Activated T-cell treated with anti-CD3 and anti-CD28 coated beads, Interleukin-2, amount 50 U/mL, for 24 hours (primary cell): Measurements from ENCODE around the gene ZFHX3.

Experiments used
- DNase-seq: peaks from one replicate; pipeline ENCODE4 v3.0.0-alpha.2; 2020
- H3K27ac Mint-ChIP-seq: 2 replicates; pipeline ENCODE4 v1.8.0; 2020; ENCODE audit warnings: mild to moderate bottlenecking, mixed read lengths
- H3K27me3 Mint-ChIP-seq: 2 replicates; pipeline ENCODE4 v1.8.0; 2020; ENCODE audit warnings: mixed read lengths
- H3K36me3 Mint-ChIP-seq: 2 replicates; pipeline ENCODE4 v1.8.0; 2020; ENCODE audit warnings: low read depth, mixed read lengths
- H3K4me1 Mint-ChIP-seq: 2 replicates; pipeline ENCODE4 v1.8.0; 2020; ENCODE audit warnings: low read depth, mixed read lengths
- H3K4me3 Mint-ChIP-seq: 2 replicates; pipeline ENCODE4 v1.8.0; 2020; ENCODE audit warnings: mild to moderate bottlenecking, moderate library complexity, mixed read lengths
- H3K9me3 Mint-ChIP-seq: 2 replicates; pipeline ENCODE4 v1.8.0; 2020; ENCODE audit warnings: mixed read lengths

ZFHX3 gene

DNA sequence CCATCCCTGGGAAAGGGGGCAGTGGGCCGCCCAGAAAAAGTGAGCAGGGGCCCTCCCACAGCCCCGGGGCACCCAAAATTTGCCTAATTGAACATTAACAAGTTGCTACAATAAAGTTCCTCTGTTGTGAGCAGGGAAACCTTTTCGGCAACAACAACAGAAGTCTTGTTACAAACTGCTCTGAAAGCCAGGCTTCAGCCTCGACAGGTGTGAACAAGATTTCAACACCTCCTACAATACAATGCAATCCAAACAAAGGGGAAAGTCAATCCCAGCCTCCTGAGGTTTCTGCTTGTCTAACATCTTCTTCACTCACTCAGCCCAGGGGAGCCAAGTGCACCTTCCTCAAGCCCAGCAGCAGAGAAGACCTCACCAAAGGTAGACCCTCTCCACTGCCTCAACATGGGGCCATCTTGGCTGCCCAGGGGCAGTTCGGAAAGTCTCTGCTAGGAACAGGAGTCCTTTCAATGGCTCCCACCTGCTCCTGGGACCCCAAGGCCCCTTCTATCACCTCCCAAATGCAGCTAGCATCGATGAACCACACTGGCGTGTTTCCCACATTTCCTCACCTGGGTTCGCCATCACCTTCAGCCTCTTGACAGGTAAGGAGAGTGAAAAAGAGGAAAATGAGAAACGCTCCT, 19.1 kb downstream of the ZFHX3 start:
- Mint-ChIP-seq H3K36me3 (no peaks in the 10 kb centered on the region), H3K27me3 (peaks cover 17% of the 10 kb centered on the region)

GRCh38 chr16:73028263-73028662, 19.7 kb downstream of the ZFHX3 start:
- DNase-seq, result no peak
- H3K27ac Mint-ChIP-seq, result no peak overlapping the region
- no peaks in the 10 kb centered on the region for H3K36me3 Mint-ChIP-seq
- no peaks in the 10 kb centered on the region for H3K9me3 Mint-ChIP-seq
- H3K27me3 Mint-ChIP-seq, result peaks cover 13% of the 10 kb centered on the region
- H3K4me1 Mint-ChIP-seq, result no peaks in the 10 kb centered on the region
- no peak overlapping the region for H3K4me3 Mint-ChIP-seq

More for the DNA sequence above, 19.1 kb downstream of the ZFHX3 start:
- Mint-ChIP-seq H3K9me3 (no peaks in the 10 kb centered on the region), H3K27ac (no peak overlapping the region), H3K4me1 (no peaks in the 10 kb centered on the region), H3K4me3 (no peak overlapping the region)
- no peak for DNase-seq

- Mint-ChIP-seq H3K4me1 (no peaks in the 10 kb centered on the region), H3K36me3 (no peaks in the 10 kb centered on the region), H3K27me3 (peaks cover 10% of the 10 kb centered on the region), H3K4me3 (no peak overlapping the region), H3K27ac (no peak overlapping the region), H3K9me3 (no peaks in the 10 kb centered on the region)
- DNase-seq, result no peak
Observed at GRCh38 chr16:73027685-73028111, 20.2 kb downstream of the ZFHX3 start.

DNA sequence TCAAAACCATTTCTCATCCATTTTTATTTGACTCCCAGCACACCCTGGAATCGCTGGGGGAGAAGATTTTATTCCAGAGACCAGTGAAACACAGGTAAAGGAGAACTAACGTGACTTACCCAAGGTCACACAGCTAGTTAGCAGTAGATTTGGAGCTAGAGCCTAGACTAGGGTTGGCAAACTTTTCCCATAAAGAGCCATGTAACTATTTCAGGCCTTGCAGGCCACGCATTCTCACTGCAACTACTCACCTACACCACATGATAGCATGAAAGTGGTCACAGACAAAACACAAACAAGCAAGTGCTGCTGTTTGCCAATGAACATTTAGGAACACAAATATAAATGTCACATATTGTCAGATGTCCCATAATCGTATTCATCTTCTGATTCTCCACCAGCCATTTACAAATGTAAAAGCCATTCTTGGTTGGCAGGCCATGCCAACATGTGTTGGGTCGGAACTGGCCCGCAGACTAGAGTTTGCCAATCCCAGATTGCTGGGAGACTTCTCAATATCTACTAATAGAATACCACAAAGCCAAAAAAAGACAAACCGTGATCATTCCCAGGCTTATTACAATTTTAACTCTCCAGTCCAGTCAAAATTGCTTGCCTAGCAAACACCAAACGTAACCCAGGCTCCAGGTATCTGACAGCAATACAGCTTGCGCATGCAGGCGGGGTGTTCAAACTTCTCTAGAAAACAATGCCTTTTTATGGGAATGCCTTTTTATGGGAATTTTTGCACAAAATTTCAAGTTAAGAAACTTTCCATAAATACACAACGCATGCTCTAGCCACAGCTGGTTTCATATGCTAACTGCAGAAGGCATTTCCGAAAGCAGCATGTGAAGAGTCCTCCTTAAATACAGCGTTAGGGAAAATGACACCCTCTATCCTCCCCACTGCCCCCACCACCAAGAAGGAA, 20.9 kb downstream of the ZFHX3 start:
- H3K36me3 Mint-ChIP-seq, result no peaks in the 10 kb centered on the region
- H3K4me3 Mint-ChIP-seq, result no peak overlapping the region
- no peaks in the 10 kb centered on the region for H3K4me1 Mint-ChIP-seq
- no peaks in the 10 kb centered on the region for H3K9me3 Mint-ChIP-seq
- H3K27ac Mint-ChIP-seq, result no peak overlapping the region
- H3K27me3 Mint-ChIP-seq, result peaks cover 3% of the 10 kb centered on the region
- DNase-seq, result no peak

DNA sequence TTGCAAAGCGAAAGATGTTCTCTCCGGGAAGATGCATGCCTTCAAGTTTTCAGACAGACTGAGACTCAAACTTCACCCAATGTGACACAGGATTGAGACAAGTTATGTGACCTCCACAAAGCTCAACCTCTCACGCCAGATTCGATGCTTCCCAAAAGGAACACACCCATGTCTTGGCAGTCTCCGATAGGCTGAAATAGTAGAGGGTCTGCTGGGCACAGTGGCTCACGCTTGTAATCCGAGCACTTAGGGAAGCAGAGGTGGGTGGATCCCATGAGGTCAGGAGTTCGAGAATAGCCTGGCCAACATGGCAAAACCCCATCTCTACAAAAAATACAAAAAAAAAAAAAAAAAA, 22.1 kb downstream of the ZFHX3 start:
- H3K4me3 Mint-ChIP-seq, result no peak overlapping the region
- no peaks in the 10 kb centered on the region for H3K4me1 Mint-ChIP-seq
- H3K36me3 Mint-ChIP-seq, result no peaks in the 10 kb centered on the region
- no peaks in the 10 kb centered on the region for H3K9me3 Mint-ChIP-seq
- H3K27me3 Mint-ChIP-seq, result no peaks in the 10 kb centered on the region
- H3K27ac Mint-ChIP-seq, result no peak overlapping the region
- DNase-seq, result no peak

DNA sequence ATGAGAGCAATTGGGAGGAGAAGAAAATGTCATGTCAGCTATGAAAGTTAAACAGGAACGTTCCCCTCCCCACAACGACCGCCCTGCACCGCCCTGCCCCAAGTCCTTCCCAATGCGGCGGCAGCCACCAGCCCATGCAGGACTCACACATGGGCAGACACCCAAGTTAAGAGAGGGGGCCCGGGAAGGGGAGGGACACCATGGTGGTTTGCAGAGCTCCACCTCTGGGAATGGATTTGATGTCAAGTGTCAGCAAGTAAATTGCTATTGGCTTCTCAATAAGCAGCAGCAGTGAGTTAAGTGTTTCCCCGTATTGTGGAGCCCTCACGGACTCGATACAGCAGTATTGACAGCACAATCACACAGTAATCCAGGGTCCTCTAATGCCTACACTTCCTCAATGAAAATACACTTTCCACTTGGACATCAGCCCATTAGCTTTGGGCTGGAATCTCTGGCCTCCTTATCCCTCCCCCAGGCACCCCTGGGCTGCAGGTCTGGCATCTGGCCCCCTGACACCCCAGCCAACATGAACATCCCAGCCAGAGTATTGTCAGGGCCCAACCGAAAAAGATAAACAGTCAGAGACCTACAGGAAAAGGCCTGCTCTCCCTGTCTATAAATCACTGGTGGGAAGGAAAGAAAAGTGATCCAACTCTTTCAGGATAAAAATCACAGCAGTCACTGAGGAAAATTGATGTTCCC, 22.6 kb downstream of the ZFHX3 start:
- H3K36me3 Mint-ChIP-seq, result no peaks in the 10 kb centered on the region
- H3K9me3 Mint-ChIP-seq, result no peaks in the 10 kb centered on the region
- H3K27ac Mint-ChIP-seq, result no peak overlapping the region
- H3K27me3 Mint-ChIP-seq, result no peaks in the 10 kb centered on the region
- no peak overlapping the region for H3K4me3 Mint-ChIP-seq
- DNase-seq, result no peak
- H3K4me1 Mint-ChIP-seq, result no peaks in the 10 kb centered on the region

GRCh38 chr16:73024571-73025105, 23.3 kb downstream of the ZFHX3 start:
- no peaks in the 10 kb centered on the region for H3K9me3 Mint-ChIP-seq

GRCh38 chr16:73023752-73024570, 24.0 kb downstream of the ZFHX3 start:
- DNase-seq, result no peak
- no peak overlapping the region for H3K27ac Mint-ChIP-seq
- no peaks in the 10 kb centered on the region for H3K4me1 Mint-ChIP-seq
- H3K36me3 Mint-ChIP-seq, result no peaks in the 10 kb centered on the region
- peaks cover 4% of the 10 kb centered on the region for H3K27me3 Mint-ChIP-seq
- H3K4me3 Mint-ChIP-seq, result no peak overlapping the region
- H3K9me3 Mint-ChIP-seq, result no peaks in the 10 kb centered on the region

More at GRCh38 chr16:73024571-73025105, 23.3 kb downstream of the ZFHX3 start:
- Mint-ChIP-seq H3K27ac (no peak overlapping the region), H3K4me3 (no peak overlapping the region), H3K36me3 (no peaks in the 10 kb centered on the region), H3K4me1 (no peaks in the 10 kb centered on the region), H3K27me3 (peaks cover 3% of the 10 kb centered on the region)
- DNase-seq, result no peak

DNA sequence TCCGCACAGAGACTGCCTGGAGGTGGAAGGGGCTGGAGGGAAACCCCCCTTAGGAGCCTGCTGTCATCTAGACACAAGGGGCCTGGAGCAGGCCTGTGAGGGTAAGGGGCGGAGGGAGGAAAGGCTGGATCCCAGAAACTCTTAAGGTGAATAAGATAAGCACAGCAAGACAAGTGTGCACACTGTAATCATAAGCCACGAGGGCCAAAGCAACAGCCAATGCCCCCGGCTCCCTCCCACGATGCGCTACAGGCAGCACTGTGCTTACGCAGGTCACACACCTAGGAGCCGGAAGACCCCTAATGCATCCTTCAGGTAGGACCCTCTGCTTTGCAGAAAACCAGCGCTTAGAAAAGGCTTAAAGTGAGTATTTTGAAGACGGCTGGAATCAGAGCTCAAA, 24.6 kb downstream of the ZFHX3 start:
- Mint-ChIP-seq H3K4me3 (no peak overlapping the region), H3K27me3 (peaks cover 4% of the 10 kb centered on the region), H3K9me3 (no peaks in the 10 kb centered on the region), H3K36me3 (no peaks in the 10 kb centered on the region), H3K4me1 (no peaks in the 10 kb centered on the region), H3K27ac (no peak overlapping the region)
- no peak for DNase-seq

GRCh38 chr16:73022534-73022933, 25.4 kb downstream of the ZFHX3 start:
- Mint-ChIP-seq H3K36me3 (no peaks in the 10 kb centered on the region), H3K9me3 (no peaks in the 10 kb centered on the region), H3K27me3 (peaks cover 4% of the 10 kb centered on the region), H3K4me1 (no peaks in the 10 kb centered on the region), H3K27ac (no peak overlapping the region), H3K4me3 (no peak overlapping the region)
- DNase-seq, result no peak

GRCh38 chr16:73021866-73022495, 25.9 kb downstream of the ZFHX3 start:
- no peak overlapping the region for H3K4me3 Mint-ChIP-seq
- no peak overlapping the region for H3K27ac Mint-ChIP-seq
- no peak for DNase-seq
- H3K9me3 Mint-ChIP-seq, result no peaks in the 10 kb centered on the region
- peaks cover 4% of the 10 kb centered on the region for H3K27me3 Mint-ChIP-seq
- H3K4me1 Mint-ChIP-seq, result no peaks in the 10 kb centered on the region
- H3K36me3 Mint-ChIP-seq, result no peaks in the 10 kb centered on the region

GRCh38 chr16:73020409-73020884, 27.5 kb downstream of the ZFHX3 start:
- peaks cover 4% of the 10 kb centered on the region for H3K27me3 Mint-ChIP-seq
- H3K4me3 Mint-ChIP-seq, result no peak overlapping the region
- no peaks in the 10 kb centered on the region for H3K9me3 Mint-ChIP-seq
- H3K27ac Mint-ChIP-seq, result no peak overlapping the region
- no peak for DNase-seq
- H3K4me1 Mint-ChIP-seq, result no peaks in the 10 kb centered on the region
- H3K36me3 Mint-ChIP-seq, result no peaks in the 10 kb centered on the region

- H3K36me3 Mint-ChIP-seq, result no peaks in the 10 kb centered on the region
- DNase-seq, result no peak
- no peaks in the 10 kb centered on the region for H3K4me1 Mint-ChIP-seq
- H3K27me3 Mint-ChIP-seq, result peaks cover 4% of the 10 kb centered on the region
- H3K9me3 Mint-ChIP-seq, result no peaks in the 10 kb centered on the region
- no peak overlapping the region for H3K4me3 Mint-ChIP-seq
- H3K27ac Mint-ChIP-seq, result no peak overlapping the region
Observed at GRCh38 chr16:73019457-73020362, 28.2 kb downstream of the ZFHX3 start.
